Tibial nerve (tissue), 4 donors: ENCODE data around the gene PMAIP1.

Source experiments
- EP300 ChIP-seq, 2 donors: sonication (generic); formaldehyde crosslinking; IDR thresholded peaks; one replicate each; pipeline ENCODE4 v1.6.1; 2017; ENCODE audit warnings: antibody characterized with exemption in 2 of 2, mild to moderate bottlenecking in 1 of 2
- TF ChIP-seq, protein P1 (sequence below), 5 experiments: fragments of 200-600 bp in 3 of 5; fragments of 450-650 bp in 2 of 5; sonication (generic) in 3 of 5; IDR thresholded peaks; one replicate each; pipeline ENCODE4 v1.5.1; 2016 to 2019; ENCODE audit warnings: antibody characterized with exemption in 5 of 5, mild to moderate bottlenecking in 3 of 5, moderate library complexity in 2 of 5

DNA sequence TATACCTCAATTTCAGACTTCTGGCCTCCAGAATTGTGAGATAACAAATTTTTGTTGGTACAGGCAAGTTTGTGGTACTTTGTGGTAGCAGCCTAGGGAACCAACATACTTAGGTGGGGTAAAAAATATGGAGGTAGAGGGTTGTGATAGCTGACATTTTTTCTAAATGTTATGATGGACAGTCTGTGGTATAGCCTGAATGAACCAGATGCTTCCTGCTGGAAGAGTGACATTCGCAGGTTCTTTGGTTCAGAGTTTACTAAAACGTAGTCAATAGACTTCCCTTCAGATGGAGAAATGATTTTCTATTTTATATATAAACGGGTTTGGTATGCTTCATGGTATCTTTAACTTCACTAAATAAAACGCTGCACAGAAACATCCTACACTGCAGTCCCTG lies 42.8 kb downstream of the PMAIP1 start:
- TF ChIP-seq, protein P1, sequence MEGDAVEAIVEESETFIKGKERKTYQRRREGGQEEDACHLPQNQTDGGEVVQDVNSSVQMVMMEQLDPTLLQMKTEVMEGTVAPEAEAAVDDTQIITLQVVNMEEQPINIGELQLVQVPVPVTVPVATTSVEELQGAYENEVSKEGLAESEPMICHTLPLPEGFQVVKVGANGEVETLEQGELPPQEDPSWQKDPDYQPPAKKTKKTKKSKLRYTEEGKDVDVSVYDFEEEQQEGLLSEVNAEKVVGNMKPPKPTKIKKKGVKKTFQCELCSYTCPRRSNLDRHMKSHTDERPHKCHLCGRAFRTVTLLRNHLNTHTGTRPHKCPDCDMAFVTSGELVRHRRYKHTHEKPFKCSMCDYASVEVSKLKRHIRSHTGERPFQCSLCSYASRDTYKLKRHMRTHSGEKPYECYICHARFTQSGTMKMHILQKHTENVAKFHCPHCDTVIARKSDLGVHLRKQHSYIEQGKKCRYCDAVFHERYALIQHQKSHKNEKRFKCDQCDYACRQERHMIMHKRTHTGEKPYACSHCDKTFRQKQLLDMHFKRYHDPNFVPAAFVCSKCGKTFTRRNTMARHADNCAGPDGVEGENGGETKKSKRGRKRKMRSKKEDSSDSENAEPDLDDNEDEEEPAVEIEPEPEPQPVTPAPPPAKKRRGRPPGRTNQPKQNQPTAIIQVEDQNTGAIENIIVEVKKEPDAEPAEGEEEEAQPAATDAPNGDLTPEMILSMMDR (IDR thresholded peaks at IDR 0.05): no peak
- no peak for TF ChIP-seq EP300 (IDR thresholded peaks at IDR 0.05)
